Islet of Langerhans (tissue), 1 donor: ENCODE results near the gene KIF6.

ENCODE experiments used
- FAIRE-seq: peaks from one replicate; lab custom pipeline; 2011; peaks lifted over from hg19 to GRCh38; lab: Jason Lieb, UNC

KIF6 gene

DNA sequence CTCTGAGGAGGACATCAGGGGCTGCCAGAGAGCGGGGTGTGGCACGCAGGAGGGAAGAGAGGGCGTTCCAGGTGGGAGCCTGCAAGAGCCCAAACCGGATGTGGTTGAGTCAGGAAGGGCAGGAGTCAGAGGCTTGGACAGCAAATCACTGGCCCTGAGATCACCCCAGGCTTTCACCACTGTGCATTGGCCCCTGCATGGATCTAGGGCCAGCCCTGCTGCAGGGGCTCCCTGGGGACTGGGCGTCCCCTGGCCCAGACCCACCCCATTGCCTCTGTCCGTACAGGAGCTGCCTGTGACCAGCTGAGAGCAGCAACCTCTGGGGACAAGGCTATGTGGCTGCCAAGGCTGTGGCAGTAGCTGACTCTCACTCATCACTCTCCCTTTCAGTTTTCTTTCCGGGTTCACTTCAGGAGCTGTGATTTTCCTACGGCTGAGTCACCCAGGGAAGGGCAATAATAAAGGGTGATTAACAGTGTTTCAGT, 444.9 kb downstream of the KIF6 start:
- no peak for FAIRE-seq
